GM12864 (cell line): ENCODE results near the gene FZD7.
A peak's percentile ranks its signal among the peaks of the same experiment; 100 is the strongest.

ENCODE experiments used
- DNase-seq: peaks from one replicate; pipeline ENCODE4 v3.0.0-alpha.2; 2011; ENCODE audit warnings: low read depth
- H3K4me3 ChIP-seq: 2 replicates; pipeline ENCODE4 v1.5.1; 2011; ENCODE audit warnings: mild to moderate bottlenecking, low read depth, low read length, control low read depth
- TF ChIP-seq, protein P1 (sequence below): IDR thresholded peaks from 2 replicates; pipeline ENCODE4 v1.5.1; 2011; ENCODE audit warnings: low read depth, mild to moderate bottlenecking, moderate library complexity, low read length, control low read depth, inconsistent platforms; ENCODE audit errors: missing control alignments

The FZD7 gene

DNA sequence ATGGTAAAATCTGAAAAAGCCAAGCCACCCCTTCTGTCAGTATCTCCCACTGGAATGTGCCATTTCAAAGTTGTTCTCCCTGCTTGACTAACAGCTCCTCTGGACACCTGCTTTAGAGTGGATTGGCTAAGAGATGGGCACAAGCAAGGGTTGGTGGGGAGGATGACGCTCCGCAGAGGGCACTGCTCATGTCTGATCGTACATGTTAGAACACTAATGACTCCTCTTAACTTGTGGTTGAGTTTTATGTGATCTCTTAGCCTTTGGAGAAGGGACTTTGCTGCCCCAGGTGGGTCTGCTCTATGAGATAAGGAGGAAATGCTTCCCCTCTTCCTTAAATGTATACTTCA, 31.2 kb downstream of the FZD7 start:
- DNase-seq, result no peak
- no peak overlapping the region for H3K4me3 ChIP-seq
- TF ChIP-seq, protein P1, sequence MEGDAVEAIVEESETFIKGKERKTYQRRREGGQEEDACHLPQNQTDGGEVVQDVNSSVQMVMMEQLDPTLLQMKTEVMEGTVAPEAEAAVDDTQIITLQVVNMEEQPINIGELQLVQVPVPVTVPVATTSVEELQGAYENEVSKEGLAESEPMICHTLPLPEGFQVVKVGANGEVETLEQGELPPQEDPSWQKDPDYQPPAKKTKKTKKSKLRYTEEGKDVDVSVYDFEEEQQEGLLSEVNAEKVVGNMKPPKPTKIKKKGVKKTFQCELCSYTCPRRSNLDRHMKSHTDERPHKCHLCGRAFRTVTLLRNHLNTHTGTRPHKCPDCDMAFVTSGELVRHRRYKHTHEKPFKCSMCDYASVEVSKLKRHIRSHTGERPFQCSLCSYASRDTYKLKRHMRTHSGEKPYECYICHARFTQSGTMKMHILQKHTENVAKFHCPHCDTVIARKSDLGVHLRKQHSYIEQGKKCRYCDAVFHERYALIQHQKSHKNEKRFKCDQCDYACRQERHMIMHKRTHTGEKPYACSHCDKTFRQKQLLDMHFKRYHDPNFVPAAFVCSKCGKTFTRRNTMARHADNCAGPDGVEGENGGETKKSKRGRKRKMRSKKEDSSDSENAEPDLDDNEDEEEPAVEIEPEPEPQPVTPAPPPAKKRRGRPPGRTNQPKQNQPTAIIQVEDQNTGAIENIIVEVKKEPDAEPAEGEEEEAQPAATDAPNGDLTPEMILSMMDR, result no peak

DNA sequence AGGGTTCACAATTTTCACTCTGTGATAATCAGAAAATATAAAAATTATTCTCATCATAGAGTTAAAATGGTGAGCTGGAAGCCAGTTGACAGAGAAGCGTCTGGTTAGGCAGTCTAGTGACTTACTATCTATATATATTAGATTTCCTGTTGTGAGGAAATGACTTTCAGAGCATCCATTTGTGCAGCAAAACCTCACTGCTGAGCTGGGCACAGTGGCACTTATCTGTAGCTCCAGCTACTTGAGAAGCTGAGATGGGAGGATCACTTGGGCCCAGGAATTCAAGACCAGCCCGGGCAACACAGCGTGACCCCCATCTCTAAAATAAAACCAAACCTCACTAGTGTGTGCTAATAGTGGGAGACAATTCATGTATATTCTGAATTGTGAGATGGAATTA, 32.2 kb downstream of the FZD7 start:
- H3K4me3 ChIP-seq, result no peak overlapping the region
- DNase-seq, result no peak

DNA sequence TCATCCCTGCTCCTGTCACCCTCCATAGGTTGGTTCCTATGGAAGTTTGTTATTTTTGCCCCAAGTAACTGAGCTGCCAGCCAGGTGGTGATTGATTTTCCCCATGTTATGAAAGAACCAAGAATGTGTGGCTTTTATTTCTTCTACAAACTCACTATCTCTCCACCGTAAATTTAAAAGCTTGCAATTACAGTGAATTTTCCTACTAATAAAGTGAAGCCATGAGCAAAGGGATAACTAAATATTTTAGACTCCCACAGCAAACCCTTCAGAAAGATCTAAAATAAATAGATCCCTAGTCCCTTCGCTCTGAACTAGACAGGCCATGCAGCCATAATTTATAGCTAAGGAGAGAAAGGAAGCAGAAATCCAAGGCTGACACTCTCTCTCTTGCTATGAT, 33.2 kb downstream of the FZD7 start:
- H3K4me3 ChIP-seq, result no peak overlapping the region
- no peak for DNase-seq
- TF ChIP-seq, protein P1, result no peak

More for the DNA sequence above, 32.2 kb downstream of the FZD7 start:
- TF ChIP-seq, protein P1, result no peak

- TF ChIP-seq, protein P1, result no peak
- DNase-seq, result no peak
Measured at GRCh38 chr2:202067589-202067988, 33.9 kb downstream of the FZD7 start.

DNA sequence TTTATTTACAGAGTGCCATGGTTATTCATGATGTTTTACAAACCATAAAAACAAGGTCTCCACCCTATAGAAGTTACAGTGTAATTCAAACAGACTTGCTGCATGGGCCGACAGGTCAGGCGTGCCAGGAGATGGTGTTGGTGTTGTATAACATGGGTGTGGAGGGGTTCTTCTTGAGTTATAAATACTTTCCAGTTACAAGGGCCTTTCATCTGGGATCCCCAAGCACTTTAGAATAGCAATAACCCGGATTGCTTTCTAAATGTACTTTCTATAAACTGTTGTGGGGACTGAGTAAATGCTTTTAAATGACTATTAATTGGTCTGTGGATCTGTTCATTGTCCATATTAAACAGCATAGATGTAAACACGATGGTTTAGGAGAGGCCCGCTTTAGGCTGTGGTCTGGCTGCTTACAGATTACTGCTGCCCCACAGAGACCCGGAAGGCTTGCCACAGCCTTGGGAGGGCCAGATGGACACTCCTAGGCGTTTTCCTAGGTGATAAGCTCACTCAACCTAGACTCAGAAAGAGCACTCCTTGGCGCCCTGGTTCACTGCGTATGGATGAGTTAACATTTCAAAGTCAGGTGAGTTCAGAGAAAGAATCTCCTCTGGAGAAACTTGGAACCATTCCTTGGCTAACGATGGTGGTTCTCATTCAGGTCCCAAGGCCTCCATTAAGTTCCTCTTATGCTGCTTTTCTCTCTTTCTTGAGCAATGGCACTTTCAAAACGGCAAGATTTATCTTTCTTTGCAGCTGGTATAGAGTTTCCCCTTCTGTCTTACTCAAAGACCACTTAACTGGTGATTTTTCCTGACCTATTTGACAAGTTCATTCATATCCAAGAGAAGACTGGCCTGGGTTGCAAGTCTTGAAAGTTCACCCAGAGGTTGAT, 35.8 kb downstream of the FZD7 start:
- DNase-seq, result no peak
- H3K4me3 ChIP-seq, result no peak overlapping the region
- TF ChIP-seq, protein P1, result no peak

More at GRCh38 chr2:202067589-202067988, 33.9 kb downstream of the FZD7 start:
- H3K4me3 ChIP-seq, result no peak overlapping the region

DNA sequence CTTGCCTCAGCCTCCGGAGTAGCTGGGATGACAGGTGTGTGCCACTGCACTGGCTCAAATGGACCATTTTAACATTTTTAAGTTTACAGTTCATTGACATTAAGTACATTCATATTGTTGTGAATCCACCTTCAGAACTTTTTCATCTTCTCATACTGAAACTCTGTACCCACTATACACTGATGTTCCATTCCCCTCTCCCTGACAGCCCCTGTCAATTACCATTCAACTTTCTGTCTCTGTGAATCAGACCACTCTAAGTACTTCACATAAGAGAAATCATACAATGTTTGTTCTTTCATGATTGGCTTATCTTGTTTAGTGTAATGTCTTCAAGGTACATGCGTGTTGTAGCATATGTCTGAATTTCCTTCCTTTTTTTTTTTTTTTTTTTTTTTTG, 37.5 kb downstream of the FZD7 start:
- no peak overlapping the region for H3K4me3 ChIP-seq
- TF ChIP-seq, protein P1, result no peak
- no peak for DNase-seq

GRCh38 chr2:202072226-202072625, 38.6 kb downstream of the FZD7 start:
- no peak overlapping the region for H3K4me3 ChIP-seq
- DNase-seq, result no peak
- TF ChIP-seq, protein P1, result peak; percentile 47
